ENCODE results near the gene FALEC.

GRCh38 chr1:150530491-150531159 lies 15.1 kb downstream of the FALEC start:
- TF ChIP-seq POLR2A (IDR thresholded peaks at IDR 0.05) (no peak), CTCF (IDR thresholded peaks at IDR 0.05) (no peak)
